Mesenchymal stem cell (in vitro differentiated cells and primary cell): Measurements from ENCODE around the gene MAN2B2.

ENCODE experiments used
- DNase-seq: peaks from one replicate; pipeline ENCODE4 v3.0.0-alpha.2; 2013
- H2AFZ ChIP-seq: one replicate; pipeline ENCODE4 v1.6.1; 2013; ENCODE audit warnings: low read depth, mild to moderate bottlenecking, control low read depth, inconsistent platforms, low read length, moderate library complexity
- H2AK5ac ChIP-seq: 2 replicates; pipeline ENCODE4 v1.6.1; 2013; ENCODE audit warnings: low read length, moderate library complexity, mild to moderate bottlenecking, inconsistent platforms; ENCODE audit not compliant: severe bottlenecking
- H2BK120ac ChIP-seq: one replicate; pipeline ENCODE4 v1.6.1; 2013; ENCODE audit warnings: low read depth, mild to moderate bottlenecking, inconsistent platforms, low read length, moderate library complexity
- H2BK12ac ChIP-seq, 2 experiments: one replicate each; pipeline ENCODE4 v1.6.1; 2013; ENCODE audit warnings: inconsistent platforms in 2 of 2, low read length in 2 of 2, mild to moderate bottlenecking in 2 of 2, moderate library complexity in 2 of 2, control low read depth in 1 of 2
- H2BK15ac ChIP-seq: one replicate; pipeline ENCODE4 v1.6.1; 2013; ENCODE audit warnings: mild to moderate bottlenecking, low read depth, inconsistent platforms; ENCODE audit not compliant: poor library complexity, severe bottlenecking
- H2BK5ac ChIP-seq: 2 replicates; pipeline ENCODE4 v1.6.1; 2013; ENCODE audit warnings: low read depth, mild to moderate bottlenecking, low read length, control low read depth, inconsistent platforms; ENCODE audit not compliant: poor library complexity, severe bottlenecking
- H3K14ac ChIP-seq, 2 experiments: one replicate each; pipeline ENCODE4 v1.6.1; 2013; ENCODE audit warnings: inconsistent platforms in 2 of 2, low read length in 2 of 2, control low read depth in 1 of 2, mild to moderate bottlenecking in 1 of 2, moderate library complexity in 1 of 2
- H3K18ac ChIP-seq, 2 experiments: one replicate each; pipeline ENCODE4 v1.6.1; 2013; ENCODE audit warnings: inconsistent platforms in 2 of 2, low read length in 2 of 2, control low read depth in 1 of 2, low read depth in 1 of 2, mild to moderate bottlenecking in 1 of 2
- H3K23ac ChIP-seq, 2 experiments: one replicate each; pipeline ENCODE4 v1.6.1; 2013; ENCODE audit warnings: inconsistent platforms in 2 of 2, low read length in 2 of 2, mild to moderate bottlenecking in 2 of 2, moderate library complexity in 2 of 2, control low read depth in 1 of 2
- H3K27ac ChIP-seq: 2 replicates; pipeline ENCODE4 v1.5.1; 2013; ENCODE audit warnings: mild to moderate bottlenecking, moderate library complexity, low read length, control low read depth, inconsistent platforms; ENCODE audit not compliant: poor library complexity, severe bottlenecking
- H3K27me3 ChIP-seq, 2 experiments: 2 replicates each; pipeline versions ENCODE4 v1.6.1 to v1.7.0; 2013; ENCODE audit warnings: low read length in 2 of 2, mild to moderate bottlenecking in 2 of 2, moderate library complexity in 2 of 2, control low read depth in 1 of 2, inconsistent platforms in 1 of 2; ENCODE audit not compliant: control insufficient read depth in 1 of 2, insufficient read depth in 1 of 2
- H3K36me3 ChIP-seq, 2 experiments: 2 replicates each; pipeline versions ENCODE4 v1.6.1 to v1.7.0; 2013; ENCODE audit warnings: low read length in 2 of 2, control low read depth in 1 of 2, inconsistent platforms in 1 of 2, low read depth in 1 of 2, mild to moderate bottlenecking in 1 of 2; ENCODE audit not compliant: insufficient read depth in 2 of 2, control insufficient read depth in 1 of 2
- H3K4ac ChIP-seq, 2 experiments: one replicate each; pipeline ENCODE4 v1.6.1; 2013; ENCODE audit warnings: inconsistent platforms in 2 of 2, low read length in 2 of 2, mild to moderate bottlenecking in 2 of 2, moderate library complexity in 2 of 2, control low read depth in 1 of 2, low read depth in 1 of 2
- H3K4me1 ChIP-seq: 2 replicates; pipeline ENCODE4 v1.6.1; 2013; ENCODE audit warnings: low read depth, low read length, control low read depth; ENCODE audit not compliant: control insufficient read depth, insufficient read depth
- H3K4me2 ChIP-seq: 2 replicates; pipeline ENCODE4 v1.6.1; 2013; ENCODE audit warnings: low read length, mild to moderate bottlenecking, inconsistent platforms; ENCODE audit not compliant: poor library complexity, severe bottlenecking
- H3K4me3 ChIP-seq, 2 experiments: 2 replicates each; pipeline versions ENCODE4 v1.5.1 to v1.7.0; 2013; ENCODE audit warnings: low read length in 2 of 2, mild to moderate bottlenecking in 2 of 2, control low read depth in 1 of 2, low read depth in 1 of 2; ENCODE audit not compliant: insufficient read depth in 1 of 2
- H3K79me1 ChIP-seq: replicated peaks from 2 replicates; pipeline ENCODE4 v1.6.1; 2013; ENCODE audit warnings: mild to moderate bottlenecking, control low read depth, low read length, inconsistent platforms; ENCODE audit not compliant: poor library complexity, severe bottlenecking
- H3K9ac ChIP-seq: 2 replicates; pipeline ENCODE4 v1.7.0; 2013; ENCODE audit warnings: mild to moderate bottlenecking, low read length, moderate library complexity
- H3K9me3 ChIP-seq: 2 replicates; pipeline ENCODE4 v1.7.0; 2013; ENCODE audit warnings: mild to moderate bottlenecking, low read length; ENCODE audit not compliant: control insufficient read depth
- H4K8ac ChIP-seq: one replicate; pipeline ENCODE4 v1.6.1; 2013; ENCODE audit warnings: inconsistent platforms, mild to moderate bottlenecking, low read length, moderate library complexity
- H4K91ac ChIP-seq: one replicate; pipeline ENCODE4 v1.6.1; 2013; ENCODE audit warnings: mild to moderate bottlenecking, low read length, inconsistent platforms
- WGBS: methylation state at CpG from one replicate; pipeline ENCODE4 v1.1.7; 2013; ENCODE audit warnings: mixed read lengths; 5-methylcytosine and 5-hydroxymethylcytosine counted together

Gene MAN2B2

DNA sequence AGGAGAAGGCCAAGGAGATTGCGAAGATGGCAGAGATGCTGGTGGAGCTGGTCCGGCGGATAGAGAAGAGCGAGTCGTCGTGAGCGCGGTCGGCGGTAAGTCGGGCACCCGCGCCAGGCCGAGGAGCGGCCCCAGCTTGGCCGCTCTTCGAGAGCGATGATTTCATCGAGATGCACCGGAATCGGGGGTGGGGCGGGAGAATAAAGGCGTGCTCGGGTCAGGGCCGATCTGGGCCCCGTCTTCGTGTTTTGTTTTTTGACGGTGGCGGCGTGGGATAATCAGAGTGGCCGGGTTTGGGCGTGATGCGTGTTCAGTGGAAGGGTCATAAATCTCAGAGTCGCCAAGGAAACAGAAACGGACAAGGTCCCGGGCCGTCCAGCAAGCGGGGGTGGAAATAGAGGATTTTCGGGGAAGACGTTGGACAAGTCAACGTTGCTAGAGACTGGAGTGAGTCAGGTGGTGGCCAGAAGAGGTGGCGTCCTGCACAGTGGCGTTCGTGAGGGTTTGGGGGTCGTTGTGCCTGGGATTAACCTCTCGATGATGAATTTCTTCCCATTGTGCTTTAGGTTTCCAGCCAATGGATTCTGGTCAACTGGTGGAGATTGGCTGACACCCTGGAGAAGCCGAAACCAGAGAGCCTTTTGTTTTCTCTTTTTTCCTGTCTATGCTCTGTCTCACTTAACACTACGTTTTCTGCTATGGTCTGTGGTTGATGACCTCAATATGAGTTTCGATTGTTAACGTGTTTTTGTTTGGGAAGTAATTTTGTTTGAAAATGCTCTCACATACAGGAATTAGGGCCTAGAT is 66.4 kb downstream of the MAN2B2 start:
- H4K91ac ChIP-seq = peak overlapping the region; percentile 63
- peak overlapping the region; percentile 99 for H3K9ac ChIP-seq
- H3K4ac ChIP-seq = peak overlapping the region; percentile 45 to 89
- peak overlapping the region; percentile 93 for H3K27ac ChIP-seq
- peak overlapping the region; percentile 83 to 95 for H3K4me3 ChIP-seq
- no peaks in the 10 kb centered on the region for H3K9me3 ChIP-seq
- H2BK15ac ChIP-seq = no peak overlapping the region
- peaks cover 8% of the 10 kb centered on the region for H3K4me1 ChIP-seq
- peaks cover 9 to 19% of the 10 kb centered on the region in 2 experiments for H3K36me3 ChIP-seq
- DNase-seq = peak; percentile 64
- H3K4me2 ChIP-seq = peak overlapping the region; percentile 69
- no peak overlapping the region for H2AK5ac ChIP-seq
- H2BK5ac ChIP-seq = no peak overlapping the region
- WGBS = 3% methylated on average over 50 of the region's 50 CpGs
- peak overlapping the region; percentile 56 to 91 for H3K18ac ChIP-seq
- H2AFZ ChIP-seq = peak overlapping the region; percentile 32
- peak overlapping the region in 1 of 2 experiments; percentile 97 for H3K23ac ChIP-seq
- H3K14ac ChIP-seq = peak overlapping the region in 1 of 2 experiments; percentile 63
- no peak overlapping the region for H2BK120ac ChIP-seq
- no peak overlapping the region for H4K8ac ChIP-seq
- no peaks in the 10 kb centered on the region for H3K27me3 ChIP-seq
- H3K79me1 ChIP-seq = peaks cover 8% of the 10 kb centered on the region
- no peak overlapping the region for H2BK12ac ChIP-seq

DNA sequence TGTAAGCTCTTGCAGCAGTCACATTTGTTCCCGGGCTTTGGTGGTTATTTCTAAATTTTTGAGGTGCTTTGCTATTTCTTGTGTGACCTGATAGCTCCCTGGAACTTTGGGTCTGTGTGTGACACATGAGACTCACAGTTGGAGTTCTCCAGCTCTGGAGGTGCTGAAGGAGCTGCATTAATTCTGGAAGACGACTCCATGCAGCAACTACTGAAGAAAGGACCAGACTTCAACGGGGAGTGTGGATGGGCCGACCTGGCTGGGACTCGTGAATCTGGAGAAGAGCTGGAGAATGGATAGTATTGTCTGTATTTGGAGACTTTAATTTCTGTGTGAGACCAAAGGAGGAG is 67.0 kb downstream of the MAN2B2 start:
- Histone ChIP-seq H3K36me3 (peaks cover 9 to 19% of the 10 kb centered on the region in 2 experiments), H3K9ac (peak overlapping the region; percentile 99), H2BK12ac (no peak overlapping the region), H3K23ac (no peak overlapping the region), H3K18ac (no peak overlapping the region), H2BK120ac (no peak overlapping the region), H3K79me1 (peaks cover 8% of the 10 kb centered on the region), H3K4me3 (peak overlapping the region in 1 of 2 experiments; percentile 95), H2BK15ac (no peak overlapping the region), H2AK5ac (no peak overlapping the region), H3K27ac (peak overlapping the region; percentile 93), H3K14ac (no peak overlapping the region), H3K27me3 (no peaks in the 10 kb centered on the region), H2BK5ac (no peak overlapping the region), H4K8ac (no peak overlapping the region), H3K4me2 (peak overlapping the region; percentile 69), H4K91ac (no peak overlapping the region), H2AFZ (no peak overlapping the region), H3K9me3 (no peaks in the 10 kb centered on the region), H3K4ac (no peak overlapping the region), H3K4me1 (peaks cover 8% of the 10 kb centered on the region)
- DNase-seq = no peak
- 87% methylated on average over 5 of the region's 5 CpGs for WGBS

DNA sequence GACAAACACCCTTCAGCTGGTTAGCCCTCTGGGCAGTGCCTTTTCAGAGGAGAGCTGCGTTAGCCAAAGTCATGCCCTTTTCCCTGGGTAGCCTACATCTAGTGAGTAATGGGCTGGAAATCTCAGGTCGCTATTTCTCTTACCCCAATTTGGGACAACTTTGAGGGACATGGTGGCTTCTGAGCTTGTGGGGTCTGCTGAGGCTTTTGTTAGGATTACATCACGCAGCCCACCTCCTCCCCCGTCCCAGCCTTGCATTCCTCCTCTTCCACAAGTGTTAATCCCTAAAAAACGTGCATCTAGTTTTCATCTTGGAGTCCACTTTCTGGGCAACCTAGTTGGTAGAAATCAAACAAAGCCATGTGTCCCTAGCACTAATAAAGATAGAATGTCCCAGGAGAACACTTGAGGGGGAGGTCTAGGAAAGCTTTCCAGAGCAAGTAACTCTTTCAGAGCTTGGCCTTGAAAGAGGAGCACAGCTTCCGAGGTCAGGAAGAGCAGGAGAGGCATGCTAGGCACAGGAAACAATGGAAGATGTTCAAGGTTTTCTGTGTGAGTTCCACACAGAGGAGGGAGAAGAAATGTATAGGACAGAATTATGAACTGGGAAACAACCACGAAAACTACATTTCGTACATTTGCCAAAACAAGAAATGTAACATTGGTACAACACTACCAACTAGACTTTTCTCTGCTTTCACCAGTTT is 68.3 kb downstream of the MAN2B2 start:
- Histone ChIP-seq H3K4me3 (peak overlapping the region in 1 of 2 experiments; percentile 95), H3K4ac (no peak overlapping the region), H2AK5ac (no peak overlapping the region), H3K4me2 (no peak overlapping the region), H3K36me3 (peaks cover 9 to 19% of the 10 kb centered on the region in 2 experiments), H3K79me1 (peaks cover 8% of the 10 kb centered on the region), H2BK15ac (no peak overlapping the region), H2AFZ (no peak overlapping the region), H3K9me3 (no peaks in the 10 kb centered on the region), H3K9ac (peak overlapping the region; percentile 99), H2BK120ac (no peak overlapping the region), H4K91ac (no peak overlapping the region), H3K23ac (peak overlapping the region in 1 of 2 experiments; percentile 27), H4K8ac (no peak overlapping the region), H3K27me3 (no peaks in the 10 kb centered on the region), H3K18ac (no peak overlapping the region), H2BK5ac (no peak overlapping the region), H3K14ac (no peak overlapping the region), H3K27ac (no peak overlapping the region), H2BK12ac (peak overlapping the region in 1 of 2 experiments; percentile 3), H3K4me1 (peaks cover 8% of the 10 kb centered on the region)
- DNase-seq = no peak
- WGBS = 95% methylated on average over 8 of the region's 8 CpGs

DNA sequence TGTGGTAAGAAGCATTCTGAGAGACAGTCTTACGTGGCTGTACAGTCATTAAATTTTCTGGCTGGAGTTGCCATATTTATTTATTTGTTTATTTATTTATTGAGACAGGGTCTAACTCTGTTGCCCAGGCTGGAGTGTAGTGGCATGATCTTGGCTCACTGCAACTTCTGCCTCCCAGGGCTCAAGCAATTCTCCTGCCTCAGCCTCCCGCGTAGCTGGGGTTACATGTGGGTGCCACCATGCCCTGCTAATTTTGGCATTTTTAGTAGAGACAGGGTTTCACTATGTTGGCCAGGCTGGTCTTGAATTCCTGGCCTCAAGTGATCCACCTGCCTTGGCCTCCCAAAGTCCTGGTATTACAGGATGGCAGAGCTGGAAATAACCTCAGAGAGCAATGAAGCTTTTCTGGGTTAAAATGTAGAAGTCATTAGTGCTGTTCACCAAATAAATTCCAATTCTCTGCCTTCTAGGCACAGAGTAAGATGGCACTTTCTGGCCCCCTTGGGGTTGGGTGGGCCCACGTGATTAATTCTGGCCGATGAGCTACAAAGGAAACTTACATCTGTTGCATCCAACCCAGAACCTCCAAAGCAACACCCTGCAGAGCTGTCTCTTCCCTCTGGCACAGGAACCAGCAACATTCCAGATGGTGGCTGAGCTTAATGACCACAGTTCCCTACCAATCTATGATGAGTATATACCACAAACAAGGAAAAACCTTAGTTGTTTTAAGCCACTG is 70.0 kb downstream of the MAN2B2 start:
- Histone ChIP-seq H3K18ac (no peak overlapping the region), H3K4me1 (peaks cover 7% of the 10 kb centered on the region), H3K36me3 (peaks cover 9 to 19% of the 10 kb centered on the region in 2 experiments), H2BK5ac (no peak overlapping the region), H3K27me3 (no peaks in the 10 kb centered on the region), H2AK5ac (no peak overlapping the region), H2BK120ac (no peak overlapping the region), H2BK15ac (no peak overlapping the region), H2AFZ (no peak overlapping the region), H3K4me3 (no peak overlapping the region), H3K14ac (no peak overlapping the region), H3K9ac (no peak overlapping the region), H3K79me1 (peaks cover 8% of the 10 kb centered on the region), H3K4ac (no peak overlapping the region), H3K4me2 (no peak overlapping the region), H3K23ac (no peak overlapping the region), H4K91ac (no peak overlapping the region), H2BK12ac (no peak overlapping the region), H3K27ac (no peak overlapping the region), H4K8ac (no peak overlapping the region), H3K9me3 (no peaks in the 10 kb centered on the region)
- WGBS = 72% methylated on average over 5 of the region's 5 CpGs
- DNase-seq = no peak
